Cortex of kidney (tissue), 1 donor: ENCODE data around the gene LAIR2.

Experiments used
- DNase-seq: peaks from one replicate; lab custom pipeline; 2025; lab: John Stamatoyannopoulos, UW

Gene LAIR2

GRCh38 chr19:54502518-54503048 lies at the start of gene LAIR2:
Gene LAIR2 (plus strand): TSS chr19:54502831. CDS start chr19:54502919, 88 bp downstream.
- no peak for DNase-seq

- no peak for DNase-seq
These were observed 48.5 kb upstream of the LAIR2 start for GRCh38 chr19:54453921-54454780.

GRCh38 chr19:54454781-54455675 lies 47.6 kb upstream of the LAIR2 start:
- DNase-seq, result no peak

GRCh38 chr19:54455786-54456422 lies 46.7 kb upstream of the LAIR2 start:
- no peak for DNase-seq

GRCh38 chr19:54456423-54457373 lies 45.9 kb upstream of the LAIR2 start:
- DNase-seq, result no peak

GRCh38 chr19:54457773-54458647 lies 44.6 kb upstream of the LAIR2 start:
- no peak for DNase-seq

- no peak for DNase-seq
These were observed 43.9 kb upstream of the LAIR2 start for GRCh38 chr19:54458648-54459281.

GRCh38 chr19:54459282-54460229 lies 43.1 kb upstream of the LAIR2 start:
- DNase-seq, result no peak

- DNase-seq, result no peak
These were observed 42.2 kb upstream of the LAIR2 start for GRCh38 chr19:54460230-54461005.

GRCh38 chr19:54461210-54461609 lies 41.4 kb upstream of the LAIR2 start:
- DNase-seq, result no peak

- no peak for DNase-seq
These were observed 41.0 kb upstream of the LAIR2 start for GRCh38 chr19:54461613-54462012.

GRCh38 chr19:54462047-54462654 lies 40.5 kb upstream of the LAIR2 start:
- DNase-seq, result no peak

- no peak for DNase-seq
These were observed 39.7 kb upstream of the LAIR2 start for GRCh38 chr19:54462655-54463530.

GRCh38 chr19:54463531-54464043 lies 39.0 kb upstream of the LAIR2 start, which contains the start of gene LENG9:
Gene LENG9 (minus strand): TSS chr19:54463778. CDS start chr19:54463526, 252 bp downstream.
- DNase-seq, result no peak

GRCh38 chr19:54464044-54464629 lies 38.5 kb upstream of the LAIR2 start:
- no peak for DNase-seq
